HG03097 (cell line): ENCODE results near the gene ZKSCAN8.

Experiments
- ATAC-seq: cut with Tn5 transposase; IDR thresholded peaks from one replicate; pipeline ENCODE4 v1.9.1; 2021; ENCODE audit not compliant: unreplicated experiment, low FRiP score

The ZKSCAN8 gene

GRCh38 chr6:28203201-28203600 lies 61.5 kb downstream of the ZKSCAN8 start:
- ATAC-seq, result no peak

- ATAC-seq, result no peak
Measured at GRCh38 chr6:28205879-28206278, 64.2 kb downstream of the ZKSCAN8 start.

DNA sequence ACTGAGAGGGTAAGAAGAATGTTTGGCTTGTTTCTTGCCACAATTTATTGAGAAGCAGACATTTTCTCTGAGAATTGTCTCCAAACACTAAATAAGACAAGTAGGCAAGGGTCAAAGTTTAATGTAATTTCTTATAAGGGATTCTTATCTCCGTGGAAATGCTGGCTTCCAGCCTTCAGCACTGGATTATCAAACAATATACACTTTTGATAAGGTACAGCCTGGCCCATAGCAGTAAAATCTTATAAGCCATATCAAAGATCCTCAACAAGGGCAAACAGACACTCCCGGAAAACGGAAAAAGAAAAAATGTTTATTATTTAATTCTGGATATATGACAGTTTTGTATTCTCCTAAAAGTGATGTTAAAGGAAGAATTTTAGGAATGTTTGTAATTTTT lies 64.8 kb downstream of the ZKSCAN8 start:
- ATAC-seq, result no peak

- ATAC-seq, result no peak
Measured at GRCh38 chr6:28206928-28207509, 65.3 kb downstream of the ZKSCAN8 start.

GRCh38 chr6:28207510-28208110 lies 65.9 kb downstream of the ZKSCAN8 start:
- ATAC-seq, result no peak

DNA sequence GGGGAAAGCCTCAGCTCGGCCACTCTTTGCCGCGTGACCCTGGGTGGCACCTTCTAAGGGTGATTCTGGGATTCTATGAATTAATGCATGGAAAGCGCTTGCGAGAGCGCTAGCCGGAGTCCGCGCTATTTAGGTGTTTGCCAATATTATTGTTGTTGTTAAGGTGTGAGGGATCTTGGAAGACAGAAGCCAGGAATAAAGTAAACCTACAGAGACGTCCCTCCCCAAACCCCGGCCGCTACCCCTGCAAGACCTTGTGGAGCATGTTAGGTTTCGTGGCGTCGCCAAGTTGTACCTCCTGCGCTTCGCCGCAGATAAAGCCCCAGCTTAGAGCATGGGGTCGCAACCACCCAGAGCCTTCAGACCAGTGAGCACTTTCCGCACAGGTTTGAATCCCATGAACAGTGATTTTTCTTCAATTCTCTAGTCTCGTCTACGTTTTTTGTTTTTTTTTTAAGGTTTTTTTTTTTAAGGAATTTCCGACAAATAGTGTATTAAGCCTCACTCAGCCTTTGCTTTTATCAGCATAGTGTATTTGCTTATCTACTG lies 66.5 kb downstream of the ZKSCAN8 start:
- ATAC-seq, result no peak
